OCI-LY7 (cell line): Measurements from ENCODE around the gene GBX2. TPM values are rescaled to one million over a fixed set of nuclear protein-coding genes. Genes with fewer than 3 reads are reported as not detected.

Experiments used
- BruUV-seq: library from RNA; stranded (reverse); fragments of 400-500 nt; replicated peaks from 2 replicates; lab custom pipeline; 2021; lab: Mats Ljungman, UMichigan
- CTCF ChIA-PET: fragments of 300-600 bp; sonication (Branson Sonifier 250); formaldehyde crosslinking; loops from one replicate; lab custom pipeline; 2022; ENCODE audit warnings: antibody characterized with exemption; ENCODE audit not compliant: unreplicated experiment; lab: Charles Lee
- POLR2A ChIA-PET: fragments of 300-600 bp; sonication (Branson Sonifier 250); formaldehyde crosslinking; loops from one replicate; lab custom pipeline; 2022; ENCODE audit warnings: antibody characterized with exemption; lab: Charles Lee
- DNase-seq: peaks from one replicate; pipeline ENCODE4 v3.0.0-alpha.2; 2015; ENCODE audit warnings: low spot score
- H2AFZ ChIP-seq: fragments of 200-600 bp; sonication (generic), shearing (Covaris generic); 2 replicates; pipeline ENCODE4 v1.6.1; 2014; ENCODE audit warnings: mild to moderate bottlenecking, antibody characterized with exemption, low read length, moderate library complexity
- H3K27ac ChIP-seq: fragments of 200-600 bp; sonication (generic); 2 replicates; pipeline ENCODE4 v1.5.1; 2014; ENCODE audit warnings: mixed run types, low read depth, mild to moderate bottlenecking, moderate library complexity, low read length, inconsistent platforms; ENCODE audit not compliant: poor library complexity, severe bottlenecking
- H3K36me3 ChIP-seq: fragments of 200-600 bp; sonication (generic); 2 replicates; pipeline ENCODE4 v1.6.1; 2014; ENCODE audit warnings: mild to moderate bottlenecking, antibody characterized with exemption, low read length, moderate library complexity, mixed read lengths; ENCODE audit not compliant: insufficient read depth
- H3K4me1 ChIP-seq: fragments of 200-600 bp; sonication (generic); 2 replicates; pipeline ENCODE4 v1.5.1; 2014; ENCODE audit warnings: mild to moderate bottlenecking, low read length; ENCODE audit not compliant: insufficient read depth, poor library complexity, severe bottlenecking
- H3K4me2 ChIP-seq: fragments of 200-600 bp; sonication (generic); 2 replicates; pipeline ENCODE4 v1.6.1; 2014; ENCODE audit warnings: mild to moderate bottlenecking, low read length
- H3K4me3 ChIP-seq: fragments of 200-600 bp; sonication (generic); 2 replicates; pipeline ENCODE4 v1.5.1; 2014; ENCODE audit warnings: mild to moderate bottlenecking, low read depth, low read length; ENCODE audit not compliant: poor library complexity, severe bottlenecking
- H3K79me2 ChIP-seq: fragments of 200-600 bp; sonication (generic); 2 replicates; pipeline ENCODE4 v1.6.1; 2016; ENCODE audit warnings: low read depth, mild to moderate bottlenecking, low read length, moderate library complexity, mixed read lengths; ENCODE audit not compliant: insufficient read depth
- H3K9me2 ChIP-seq: fragments of 200-600 bp; sonication (generic); 2 replicates; pipeline ENCODE4 v1.6.1; 2016; ENCODE audit warnings: mild to moderate bottlenecking, low read length, mixed read lengths; ENCODE audit not compliant: insufficient read depth
- H3K9me3 ChIP-seq: fragments of 200-600 bp; sonication (generic); 2 replicates; pipeline ENCODE4 v1.6.1; 2014; ENCODE audit warnings: mild to moderate bottlenecking, mixed run types, low read length, mixed read lengths
- H4K20me1 ChIP-seq: fragments of 200-600 bp; sonication (generic); 2 replicates; pipeline ENCODE4 v1.6.1; 2014; ENCODE audit warnings: mild to moderate bottlenecking, antibody characterized with exemption, low read length, moderate library complexity, mixed read lengths; ENCODE audit not compliant: insufficient read depth
- EZH2phosphoT487 ChIP-seq: fragments of 200-600 bp; sonication (generic); IDR thresholded peaks from 2 replicates; pipeline ENCODE4 v1.6.1; 2018; ENCODE audit warnings: low read depth, borderline replicate concordance, mild to moderate bottlenecking, mixed run types, antibody characterized with exemption, low read length, moderate library complexity, mixed read lengths
- intact Hi-C: fragments of 100-400 bp; cut with micrococcal nuclease; formaldehyde crosslinking; loops from one replicate; pipeline ENCODE4 v1.10.0; 2022; ENCODE audit not compliant: unreplicated experiment
- total RNA-seq, 2 experiments: library from RNA; depleted of rRNA in 1 of 2; stranded (reverse); fragments of >200 nt in 1 of 2; shearing (Covaris generic) in 1 of 2; gene quantifications; 2 replicates each; pipeline ENCODE4 v1.2.3, GENCODE V29; 2014 to 2022
- TF ChIP-seq, protein P1 (sequence below): fragments of 200-600 bp; sonication (generic); conservative IDR thresholded peaks from 2 replicates; pipeline ENCODE4 v1.5.1; 2014; ENCODE audit warnings: mild to moderate bottlenecking, antibody characterized with exemption, low read length, moderate library complexity, mixed read lengths

The GBX2 gene
- total RNA-seq, 2 experiments from 2014 or later: not detected

DNA sequence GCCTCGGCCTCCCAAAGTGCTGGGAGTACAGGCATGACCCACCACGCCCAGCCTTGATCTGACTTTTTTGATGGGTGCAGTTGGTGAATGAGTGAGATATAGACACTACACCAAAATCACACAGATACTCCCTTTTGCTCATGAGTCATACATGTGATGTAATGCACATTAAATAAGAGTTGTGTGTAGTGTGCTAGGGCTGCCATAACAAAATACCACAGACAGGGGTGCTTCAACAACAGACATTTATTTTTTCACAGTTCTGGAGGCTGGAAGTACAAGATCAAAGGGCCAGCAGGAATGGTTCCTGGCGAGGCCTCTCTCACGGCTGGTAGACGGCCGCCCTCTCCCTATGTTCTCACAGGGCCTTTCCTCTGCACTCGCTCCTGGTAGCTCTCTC is 46.6 kb downstream of the GBX2 start:
- Histone ChIP-seq H3K4me3 (no peak overlapping the region), H3K9me2 (no peaks in the 10 kb centered on the region), H4K20me1 (no peaks in the 10 kb centered on the region), H3K9me3 (no peaks in the 10 kb centered on the region), H3K36me3 (no peaks in the 10 kb centered on the region), H3K79me2 (no peaks in the 10 kb centered on the region), H2AFZ (no peak overlapping the region), H3K4me1 (no peaks in the 10 kb centered on the region), H3K27ac (no peak overlapping the region), H3K4me2 (no peak overlapping the region)
- TF ChIP-seq, protein P1, sequence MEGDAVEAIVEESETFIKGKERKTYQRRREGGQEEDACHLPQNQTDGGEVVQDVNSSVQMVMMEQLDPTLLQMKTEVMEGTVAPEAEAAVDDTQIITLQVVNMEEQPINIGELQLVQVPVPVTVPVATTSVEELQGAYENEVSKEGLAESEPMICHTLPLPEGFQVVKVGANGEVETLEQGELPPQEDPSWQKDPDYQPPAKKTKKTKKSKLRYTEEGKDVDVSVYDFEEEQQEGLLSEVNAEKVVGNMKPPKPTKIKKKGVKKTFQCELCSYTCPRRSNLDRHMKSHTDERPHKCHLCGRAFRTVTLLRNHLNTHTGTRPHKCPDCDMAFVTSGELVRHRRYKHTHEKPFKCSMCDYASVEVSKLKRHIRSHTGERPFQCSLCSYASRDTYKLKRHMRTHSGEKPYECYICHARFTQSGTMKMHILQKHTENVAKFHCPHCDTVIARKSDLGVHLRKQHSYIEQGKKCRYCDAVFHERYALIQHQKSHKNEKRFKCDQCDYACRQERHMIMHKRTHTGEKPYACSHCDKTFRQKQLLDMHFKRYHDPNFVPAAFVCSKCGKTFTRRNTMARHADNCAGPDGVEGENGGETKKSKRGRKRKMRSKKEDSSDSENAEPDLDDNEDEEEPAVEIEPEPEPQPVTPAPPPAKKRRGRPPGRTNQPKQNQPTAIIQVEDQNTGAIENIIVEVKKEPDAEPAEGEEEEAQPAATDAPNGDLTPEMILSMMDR: no peak
- no peak for TF ChIP-seq EZH2phosphoT487
- CTCF ChIA-PET: no interaction called here
- POLR2A ChIA-PET: interaction anchor here (0.6 kb wide), 1 partner anchor 1163 kb away, joined by 3 read pairs; no protein-coding TSS in a partner anchor
- no peak for DNase-seq
- no TSS peak for BruUV-seq
- intact Hi-C loops: no loop called here

DNA sequence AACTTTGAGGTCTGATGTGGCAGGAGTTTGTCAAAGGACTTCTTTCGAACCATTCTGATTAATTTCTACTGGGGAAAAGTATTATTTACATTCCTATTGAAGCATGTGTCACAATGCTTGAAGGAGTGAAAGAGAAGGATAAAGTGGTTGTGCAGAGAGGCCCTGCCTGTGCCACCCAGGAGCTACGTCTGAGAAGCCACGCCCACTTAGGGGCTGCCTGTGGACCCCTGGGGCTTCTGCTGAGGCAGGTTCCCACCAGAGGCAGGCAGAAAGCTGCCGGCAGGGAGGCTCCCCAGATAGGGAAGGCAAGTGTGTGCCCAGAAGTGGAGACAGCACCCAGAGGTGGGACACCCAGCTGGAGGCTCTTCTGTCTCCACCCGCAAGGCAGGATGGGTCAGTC is 47.4 kb downstream of the GBX2 start:
- intact Hi-C loops: no loop called here
- Histone ChIP-seq H3K4me2 (no peak overlapping the region), H4K20me1 (no peaks in the 10 kb centered on the region), H3K27ac (no peak overlapping the region), H2AFZ (no peak overlapping the region), H3K36me3 (no peaks in the 10 kb centered on the region), H3K79me2 (no peaks in the 10 kb centered on the region), H3K4me1 (no peaks in the 10 kb centered on the region), H3K4me3 (no peak overlapping the region), H3K9me3 (no peaks in the 10 kb centered on the region), H3K9me2 (no peaks in the 10 kb centered on the region)
- no TSS peak for BruUV-seq
- no peak for DNase-seq
- ChIA-PET CTCF (no interaction called here), POLR2A (interaction anchor here (0.6 kb wide), 1 partner anchor 1164 kb away, joined by 3 read pairs; no protein-coding TSS in a partner anchor)
- TF ChIP-seq, protein P1: no peak
- no peak for TF ChIP-seq EZH2phosphoT487

DNA sequence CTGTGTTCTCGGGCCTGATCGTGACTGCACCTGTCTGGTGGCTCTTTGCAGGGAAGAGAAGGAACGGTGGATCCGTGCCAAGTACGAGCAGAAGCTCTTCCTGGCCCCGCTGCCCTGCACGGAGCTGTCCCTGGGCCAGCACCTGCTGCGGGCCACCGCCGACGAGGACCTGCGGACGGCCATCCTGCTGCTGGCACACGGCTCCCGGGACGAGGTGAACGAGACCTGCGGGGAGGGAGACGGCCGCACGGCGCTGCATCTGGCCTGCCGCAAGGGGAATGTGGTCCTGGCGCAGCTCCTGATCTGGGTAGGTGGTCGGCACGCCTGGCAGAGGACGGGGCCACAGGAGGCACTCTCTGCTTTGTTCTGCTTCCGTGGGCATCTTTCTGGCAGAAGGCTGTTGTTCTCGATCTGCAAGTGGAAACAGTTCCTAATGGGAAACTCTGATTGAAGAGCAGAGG is 48.0 kb downstream of the GBX2 start:
- ChIA-PET POLR2A (no interaction called here), CTCF (no interaction called here)
- no peak for TF ChIP-seq EZH2phosphoT487
- TF ChIP-seq, protein P1: no peak
- Histone ChIP-seq H4K20me1 (no peaks in the 10 kb centered on the region), H2AFZ (no peak overlapping the region), H3K36me3 (no peaks in the 10 kb centered on the region), H3K4me2 (no peak overlapping the region), H3K4me3 (no peak overlapping the region), H3K9me2 (no peaks in the 10 kb centered on the region), H3K4me1 (no peaks in the 10 kb centered on the region), H3K79me2 (no peaks in the 10 kb centered on the region), H3K9me3 (no peaks in the 10 kb centered on the region), H3K27ac (no peak overlapping the region)
- no TSS peak for BruUV-seq
- intact Hi-C loops: no loop called here
- no peak for DNase-seq
